ENCODE data around the gene COG3.

GRCh38 chr13:45433381-45433790, 31.4 kb upstream of the COG3 start:
- TF ChIP-seq CTCF (IDR thresholded peaks at IDR 0.05; ENCODE audit: insufficient read depth, low read length) (no peak), POLR2AphosphoS5 (IDR thresholded peaks at IDR 0.05; ENCODE audit: low read depth) (no peak), REST (IDR thresholded peaks at IDR 0.05; ENCODE audit: insufficient replicate concordance, low read depth) (no peak), GABPA (IDR thresholded peaks at IDR 0.05; ENCODE audit: low read depth) (no peak)

All from HL-60 (cell line).